Measurements from ENCODE around the gene TRIO.

TRIO gene

GRCh38 chr5:14147210-14147609, 4.1 kb downstream of the TRIO start:
- DNase-seq (ENCODE audit: low spot score): no peak

- no peak for DNase-seq (ENCODE audit: low spot score)
Observed at GRCh38 chr5:14148483-14148882, 5.3 kb downstream of the TRIO start.

- no peak for DNase-seq (ENCODE audit: low spot score)
Observed at GRCh38 chr5:14148890-14149671, 5.9 kb downstream of the TRIO start.

- no peak for DNase-seq (ENCODE audit: low spot score)
Observed at GRCh38 chr5:14149672-14150274, 6.6 kb downstream of the TRIO start.

GRCh38 chr5:14151416-14151815, 8.3 kb downstream of the TRIO start:
- no peak for DNase-seq (ENCODE audit: low spot score)

- no peak for DNase-seq (ENCODE audit: low spot score)
Observed at GRCh38 chr5:14153071-14153864, 10.1 kb downstream of the TRIO start.

GRCh38 chr5:14153932-14154731, 11.0 kb downstream of the TRIO start:
- DNase-seq (ENCODE audit: low spot score): peak; percentile 61

GRCh38 chr5:14155075-14155474, 11.9 kb downstream of the TRIO start:
- peak; percentile 77 for DNase-seq (ENCODE audit: low spot score)

- peak; percentile 50 for DNase-seq (ENCODE audit: low spot score)
Observed at GRCh38 chr5:14155739-14156138, 12.6 kb downstream of the TRIO start.

- no peak for DNase-seq (ENCODE audit: low spot score)
Observed at GRCh38 chr5:14156290-14156649, 13.1 kb downstream of the TRIO start.

- peak; percentile 90 for DNase-seq (ENCODE audit: low spot score)
Observed at GRCh38 chr5:14156650-14157492, 13.7 kb downstream of the TRIO start.

- no peak for DNase-seq (ENCODE audit: low spot score)
Observed at GRCh38 chr5:14157493-14157782, 14.3 kb downstream of the TRIO start.

- no peak for DNase-seq (ENCODE audit: low spot score)
Observed at GRCh38 chr5:14158890-14159666, 15.9 kb downstream of the TRIO start.

- DNase-seq (ENCODE audit: low spot score): no peak
Observed at GRCh38 chr5:14161825-14162556, 18.8 kb downstream of the TRIO start.

- no peak for DNase-seq (ENCODE audit: low spot score)
Observed at GRCh38 chr5:14164164-14165163, 21.3 kb downstream of the TRIO start.

GRCh38 chr5:14165375-14166106, 22.4 kb downstream of the TRIO start:
- DNase-seq (ENCODE audit: low spot score): no peak

- DNase-seq (ENCODE audit: low spot score): no peak
Observed at GRCh38 chr5:14166437-14166836, 23.3 kb downstream of the TRIO start.

Measured in NAMALWA (cell line).